HG02973 (cell line): ENCODE data around the gene STAT5B.

Source experiments
- ATAC-seq: cut with Tn5 transposase; IDR thresholded peaks from one replicate; pipeline ENCODE4 v1.9.1; 2021; ENCODE audit warnings: moderate library complexity; ENCODE audit not compliant: unreplicated experiment

Gene STAT5B

DNA sequence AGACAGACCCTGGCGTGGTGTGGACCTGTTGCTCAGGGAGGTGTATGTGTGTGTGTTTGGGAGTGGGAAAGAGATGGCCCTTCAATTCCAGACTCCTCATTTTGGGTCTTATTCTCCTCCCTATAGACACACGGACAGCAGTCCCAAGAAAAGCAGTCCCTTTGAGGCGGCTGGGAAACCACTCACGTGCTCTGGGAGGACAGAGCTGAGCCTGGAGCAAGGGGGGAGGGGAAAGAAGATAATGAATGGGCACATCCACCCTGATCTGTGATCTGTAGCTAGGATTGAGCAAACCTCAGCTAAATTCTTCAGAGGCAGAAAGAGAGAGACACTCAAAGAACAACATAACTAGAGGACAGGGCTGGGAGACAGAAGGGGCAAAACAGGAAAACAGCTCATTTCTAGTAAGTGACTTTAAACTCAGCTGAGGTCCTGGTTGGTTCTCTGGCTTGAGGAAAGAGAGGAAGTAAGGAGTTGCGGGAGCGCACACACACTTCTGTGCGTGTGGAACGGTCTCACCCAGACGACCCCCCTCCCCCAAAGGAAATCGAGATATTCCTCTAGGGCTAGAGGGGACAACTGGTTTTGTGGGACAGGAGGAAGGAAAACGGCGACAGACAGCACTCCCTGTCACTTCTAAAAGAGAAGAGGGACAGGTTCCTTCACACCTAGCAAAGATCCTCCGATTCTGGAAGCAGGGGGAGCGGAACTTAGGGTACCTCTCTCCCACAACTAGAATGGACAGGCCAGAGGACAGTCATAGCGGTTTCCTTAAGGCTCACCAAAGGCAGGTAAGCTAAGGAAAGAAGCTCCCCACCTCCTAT is 122.1 kb downstream of the STAT5B start:
- no peak for ATAC-seq
